Ovary (tissue), 9 donors: ENCODE data around the gene MLLT11. TPM values are rescaled to one million over a fixed set of nuclear protein-coding genes. Genes with fewer than 3 reads are reported as not detected.

ENCODE experiments used
- DNase-seq, 5 donors: peaks; one replicate each; pipeline ENCODE4 v3.0.0-alpha.2; 2019 to 2020
- H3K27ac ChIP-seq, 2 donors: fragments of 200-600 bp; one replicate each; pipeline versions ENCODE4 v1.5.1 to v1.8.0; 2019 to 2022
- H3K27me3 ChIP-seq: fragments of 200-600 bp; one replicate; pipeline ENCODE4 v1.8.0; 2022
- H3K36me3 ChIP-seq: fragments of 200-600 bp; sonication (generic); one replicate; pipeline ENCODE4 v1.5.1; 2019
- H3K4me1 ChIP-seq: one replicate; pipeline ENCODE4 v1.8.1; 2013; ENCODE audit warnings: mild to moderate bottlenecking, moderate library complexity; ENCODE audit not compliant: insufficient read depth
- H3K4me3 ChIP-seq: fragments of 200-600 bp; sonication (generic); one replicate; pipeline ENCODE4 v1.5.1; 2017
- H3K9me3 ChIP-seq, 2 donors: fragments of 200-600 bp in 1 of 2; sonication (generic) in 1 of 2; one replicate each; pipeline versions ENCODE4 v1.5.1 to v1.8.1; 2013 to 2019; ENCODE audit warnings: mild to moderate bottlenecking in 1 of 2, moderate library complexity in 1 of 2
- EP300 ChIP-seq: sonication (generic); formaldehyde crosslinking; IDR thresholded peaks from one replicate; pipeline ENCODE4 v1.6.1; 2017; ENCODE audit warnings: antibody characterized with exemption
- POLR2A ChIP-seq: fragments of 450-650 bp; IDR thresholded peaks from one replicate; pipeline ENCODE4 v1.6.1; 2017; ENCODE audit warnings: antibody characterized with exemption, mild to moderate bottlenecking, moderate library complexity
- WGBS, 3 donors: extraction: QIAGEN DNeasy Blood & Tissue Kit in 1 of 3; methylation state at CpG; one replicate each; pipeline versions ENCODE4 v1.1.5 to v1.1.7; 2013 to 2017; 5-methylcytosine and 5-hydroxymethylcytosine counted together
- intact Hi-C, 4 donors: fragments of 100-400 bp; cut with DNase I; formaldehyde crosslinking; loops; one replicate each; pipeline versions ENCODE4 v1.11.0 to v1.15.1; 2022 to 2023
- polyA plus RNA-seq, 2 donors: library from polyadenylated mRNA; stranded (reverse); fragments of 200-250 nt in 1 of 2; fragments of 350-450 nt in 1 of 2; fragmentation: Illumina TruSeq in 1 of 2; extraction: RNeasy Lipid Tissue Mini Kit (QIAGEN cat#74804) in 1 of 2; gene quantifications; one replicate each; pipeline ENCODE4 v1.2.3, GENCODE V29; 2013 to 2014
- small RNA-seq: library from RNA; depleted of rRNA; stranded (forward); fragments of <200 nt; gene quantifications from one replicate; pipeline ENCODE3, GENCODE V24; 2016
- total RNA-seq, 7 donors: library from RNA; depleted of rRNA in 2 of 7; stranded (reverse); fragments of >200 nt in 2 of 7; fragmentation: NEBNext Ultra II Directional in 3 of 7; extraction: Animal tissue kit (Norgen Biotek cat#: 25700) in 3 of 7; gene quantifications; one replicate each; pipeline versions ENCODE4 v1.1.0 to v1.2.4, GENCODE V29; 2016 to 2023
- TF ChIP-seq, protein P1 (sequence below), 3 donors: fragments of 450-650 bp in 2 of 3; fragments of 200-600 bp in 1 of 3; IDR thresholded peaks; one replicate each; pipeline versions ENCODE4 v1.5.1 to v1.8.0; 2016 to 2022; ENCODE audit warnings: antibody characterized with exemption in 3 of 3, mild to moderate bottlenecking in 1 of 3
- donor health status: DM: no; HTN: no; CAD: no; lungs with moderate emphysema.
- donor health status: DM: no; HTN: no; CAD: no.
- donor health status: Bipolar disorder and iron deficiency.
- donor health status: DM: yes; HTN: yes; CAD: no.
- donor health status: DM: no; HTN: no; CAD: no.
- donor health status: DM: yes; HTN: yes; CAD: no.

Gene MLLT11
- total and polyA plus RNA-seq, 9 donors: 1.1 to 9.5 (median 2.4) TPM

DNA sequence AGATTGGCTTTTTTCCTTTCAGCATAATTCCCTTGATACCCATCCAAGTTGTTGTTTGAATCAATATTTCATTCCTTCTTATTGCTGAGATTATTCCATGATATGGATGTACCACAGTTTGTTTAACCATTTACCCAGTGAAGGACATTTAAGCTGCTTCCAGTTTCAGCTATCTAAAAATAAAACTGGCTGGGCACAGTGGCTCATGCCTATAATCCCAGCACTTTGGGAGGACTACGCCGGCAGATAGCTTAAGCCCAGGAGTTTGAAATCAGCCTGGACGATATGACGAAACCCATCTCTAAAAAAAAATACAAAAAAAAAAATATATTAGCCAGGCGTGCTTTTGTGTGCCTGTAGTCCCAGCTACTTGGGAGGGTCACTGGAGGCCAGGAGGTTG is 53.7 kb downstream of the MLLT11 start:
- H3K4me3 ChIP-seq: no peak overlapping the region
- 93 to 98% (median 95%) methylated on average over 5 of the region's 5 CpGs for WGBS, 3 donors
- no peaks in the 10 kb centered on the region for H3K36me3 ChIP-seq
- no peak for DNase-seq
- no peaks in the 10 kb centered on the region for H3K4me1 ChIP-seq
- no peak overlapping the region for H3K27ac ChIP-seq
- H3K27me3 ChIP-seq: no peaks in the 10 kb centered on the region
- H3K9me3 ChIP-seq: no peaks in the 10 kb centered on the region
- TF ChIP-seq EP300 (no peak), POLR2A (no peak)
- TF ChIP-seq, protein P1, sequence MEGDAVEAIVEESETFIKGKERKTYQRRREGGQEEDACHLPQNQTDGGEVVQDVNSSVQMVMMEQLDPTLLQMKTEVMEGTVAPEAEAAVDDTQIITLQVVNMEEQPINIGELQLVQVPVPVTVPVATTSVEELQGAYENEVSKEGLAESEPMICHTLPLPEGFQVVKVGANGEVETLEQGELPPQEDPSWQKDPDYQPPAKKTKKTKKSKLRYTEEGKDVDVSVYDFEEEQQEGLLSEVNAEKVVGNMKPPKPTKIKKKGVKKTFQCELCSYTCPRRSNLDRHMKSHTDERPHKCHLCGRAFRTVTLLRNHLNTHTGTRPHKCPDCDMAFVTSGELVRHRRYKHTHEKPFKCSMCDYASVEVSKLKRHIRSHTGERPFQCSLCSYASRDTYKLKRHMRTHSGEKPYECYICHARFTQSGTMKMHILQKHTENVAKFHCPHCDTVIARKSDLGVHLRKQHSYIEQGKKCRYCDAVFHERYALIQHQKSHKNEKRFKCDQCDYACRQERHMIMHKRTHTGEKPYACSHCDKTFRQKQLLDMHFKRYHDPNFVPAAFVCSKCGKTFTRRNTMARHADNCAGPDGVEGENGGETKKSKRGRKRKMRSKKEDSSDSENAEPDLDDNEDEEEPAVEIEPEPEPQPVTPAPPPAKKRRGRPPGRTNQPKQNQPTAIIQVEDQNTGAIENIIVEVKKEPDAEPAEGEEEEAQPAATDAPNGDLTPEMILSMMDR (IDR thresholded peaks at IDR 0.05): no peak
- intact Hi-C loops: no loop called here

Small RNAs within 50 kb of the gene (small RNA-seq; reads per million reads assigned to genes)
- gene RNU6-884P: not detected

Other genes starting within 250 kb of the MLLT11 start
- gene ARNT, start 183.8 kb upstream of the MLLT11 start, total RNA-seq: 10 to 100 TPM; 52.5 to 79.8 (median 60.5) TPM
- gene ARNT, start 183.8 kb upstream of the MLLT11 start, polyA plus RNA-seq: 10 to 100 TPM; 27.9 to 84.0 TPM
- not detected for gene CTXND2, start 173.3 kb upstream of the MLLT11 start, total RNA-seq
- not detected for gene CTXND2, start 173.3 kb upstream of the MLLT11 start, polyA plus RNA-seq
- gene SETDB1, start 134.0 kb upstream of the MLLT11 start, total RNA-seq: 10 to 100 TPM; 21.9 to 49.4 (median 40.9) TPM
- gene SETDB1, start 134.0 kb upstream of the MLLT11 start, polyA plus RNA-seq: 10 to 100 TPM; 24.0 to 46.2 TPM
- gene CERS2, start 85.6 kb upstream of the MLLT11 start, total RNA-seq: 100 to 1,000 TPM in 5 of 7 donors, 10 to 100 TPM in 2; 91.9 to 198 (median 156) TPM
- gene CERS2, start 85.6 kb upstream of the MLLT11 start, polyA plus RNA-seq: 100 to 1,000 TPM; 124 to 339 TPM
- gene ANXA9, start 78.1 kb upstream of the MLLT11 start, total RNA-seq: 1 to 10 TPM in 3 of 7 donors, under 1 TPM in 4; 0.24 to 6.9 (median 0.79) TPM
- 1 to 10 TPM in 1 of 2 donors, under 1 TPM in 1; 0.44 to 1.2 TPM for gene ANXA9, start 78.1 kb upstream of the MLLT11 start, polyA plus RNA-seq
- gene MINDY1, start 53.5 kb upstream of the MLLT11 start, total RNA-seq: 10 to 100 TPM; 17.1 to 35.6 (median 26.9) TPM
- gene MINDY1, start 53.5 kb upstream of the MLLT11 start, polyA plus RNA-seq: 10 to 100 TPM; 22.1 to 33.0 TPM
- gene PRUNE1, start 51.9 kb upstream of the MLLT11 start, total RNA-seq: 10 to 100 TPM; 19.1 to 27.2 (median 22.9) TPM
- 10 to 100 TPM; 17.2 to 30.7 TPM for gene PRUNE1, start 51.9 kb upstream of the MLLT11 start, polyA plus RNA-seq
- 10 to 100 TPM in 1 of 7 donors, 1 to 10 TPM in 1, under 1 TPM in 5; 0.17 to 10.6 (median 0.60) TPM for gene BNIPL, start 23.8 kb upstream of the MLLT11 start, total RNA-seq
- under 1 TPM; 0.13 to 0.32 TPM for gene BNIPL, start 23.8 kb upstream of the MLLT11 start, polyA plus RNA-seq
- gene C1orf56, start 12.6 kb upstream of the MLLT11 start, total RNA-seq: 1 to 10 TPM; 3.9 to 9.1 (median 7.3) TPM
- 1 to 10 TPM; 2.6 to 6.6 TPM for gene C1orf56, start 12.6 kb upstream of the MLLT11 start, polyA plus RNA-seq
- 10 to 100 TPM; 37.6 to 81.9 (median 56.3) TPM for gene CDC42SE1, start 775 bp upstream of the MLLT11 start, total RNA-seq
- 10 to 100 TPM; 26.0 to 73.4 TPM for gene CDC42SE1, start 775 bp upstream of the MLLT11 start, polyA plus RNA-seq
- gene GABPB2, start 10.4 kb downstream of the MLLT11 start, total RNA-seq: 10 to 100 TPM; 12.6 to 28.1 (median 24.2) TPM
- gene GABPB2, start 10.4 kb downstream of the MLLT11 start, polyA plus RNA-seq: 10 to 100 TPM; 11.4 to 20.6 TPM
- 10 to 100 TPM in 5 of 7 donors, 1 to 10 TPM in 2; 8.0 to 18.0 (median 14.7) TPM for gene SEMA6C, start 86.2 kb downstream of the MLLT11 start, total RNA-seq
- 10 to 100 TPM in 1 of 2 donors, 1 to 10 TPM in 1; 5.0 to 13.4 TPM for gene SEMA6C, start 86.2 kb downstream of the MLLT11 start, polyA plus RNA-seq
- 1 to 10 TPM in 5 of 7 donors, under 1 TPM in 2; 0.48 to 3.8 (median 1.2) TPM for gene TNFAIP8L2, start 96.3 kb downstream of the MLLT11 start, total RNA-seq
- gene TNFAIP8L2, start 96.3 kb downstream of the MLLT11 start, polyA plus RNA-seq: 1 to 10 TPM; 2.1 to 4.6 TPM
- 10 to 100 TPM; 12.6 to 20.3 (median 14.3) TPM for gene LYSMD1, start 105.5 kb downstream of the MLLT11 start, total RNA-seq
- 10 to 100 TPM; 14.3 to 15.5 TPM for gene LYSMD1, start 105.5 kb downstream of the MLLT11 start, polyA plus RNA-seq
- 10 to 100 TPM; 18.6 to 32.7 (median 22.7) TPM for gene SCNM1, start 105.7 kb downstream of the MLLT11 start, total RNA-seq
- gene SCNM1, start 105.7 kb downstream of the MLLT11 start, polyA plus RNA-seq: 10 to 100 TPM; 33.0 to 38.9 TPM
- 1 to 10 TPM in 2 of 7 donors, under 1 TPM in 3, not detected in 2; 0.42 to 1.4 (median 0.88) TPM for gene TMOD4, start 115.6 kb downstream of the MLLT11 start, total RNA-seq
- under 1 TPM in 1 of 2 donors, not detected in 1; 0.15 TPM for gene TMOD4, start 115.6 kb downstream of the MLLT11 start, polyA plus RNA-seq
- 10 to 100 TPM; 24.5 to 53.1 (median 48.9) TPM for gene VPS72, start 129.8 kb downstream of the MLLT11 start, total RNA-seq
- gene VPS72, start 129.8 kb downstream of the MLLT11 start, polyA plus RNA-seq: 10 to 100 TPM; 42.2 to 78.4 TPM
- 10 to 100 TPM; 33.0 to 62.8 (median 47.5) TPM for gene PIP5K1A, start 138.2 kb downstream of the MLLT11 start, total RNA-seq
- gene PIP5K1A, start 138.2 kb downstream of the MLLT11 start, polyA plus RNA-seq: 10 to 100 TPM; 19.8 to 50.4 TPM
- 100 to 1,000 TPM in 4 of 7 donors, 10 to 100 TPM in 3; 78.1 to 117 (median 108) TPM for gene PSMD4, start 194.3 kb downstream of the MLLT11 start, total RNA-seq
- 100 to 1,000 TPM; 116 to 167 TPM for gene PSMD4, start 194.3 kb downstream of the MLLT11 start, polyA plus RNA-seq
- gene ZNF687, start 221.9 kb downstream of the MLLT11 start, total RNA-seq: 10 to 100 TPM; 20.6 to 37.2 (median 27.6) TPM
- 10 to 100 TPM in 1 of 2 donors, 1 to 10 TPM in 1; 6.4 to 16.3 TPM for gene ZNF687, start 221.9 kb downstream of the MLLT11 start, polyA plus RNA-seq